IPS-15b (cell line): Measurements from ENCODE around the gene SPOCK1.

Source experiments
- H3K27me3 ChIP-seq: one replicate; pipeline ENCODE4 v1.6.1; 2013; ENCODE audit warnings: low read length; ENCODE audit not compliant: control insufficient read depth, insufficient read depth
- H3K36me3 ChIP-seq: one replicate; pipeline ENCODE4 v1.6.1; 2013; ENCODE audit warnings: low read length; ENCODE audit not compliant: control insufficient read depth, insufficient read depth
- H3K4me1 ChIP-seq: one replicate; pipeline ENCODE4 v1.6.1; 2013; ENCODE audit warnings: mild to moderate bottlenecking, low read length; ENCODE audit not compliant: control insufficient read depth, insufficient read depth
- H3K4me3 ChIP-seq: one replicate; pipeline ENCODE4 v1.5.1; 2013; ENCODE audit warnings: low read depth, low read length
- H3K9ac ChIP-seq: one replicate; pipeline ENCODE4 v1.6.1; 2013; ENCODE audit warnings: low read depth, mild to moderate bottlenecking, low read length
- H3K9me3 ChIP-seq: one replicate; pipeline ENCODE4 v1.6.1; 2013; ENCODE audit warnings: mild to moderate bottlenecking, low read length; ENCODE audit not compliant: control insufficient read depth, insufficient read depth

Gene SPOCK1

DNA sequence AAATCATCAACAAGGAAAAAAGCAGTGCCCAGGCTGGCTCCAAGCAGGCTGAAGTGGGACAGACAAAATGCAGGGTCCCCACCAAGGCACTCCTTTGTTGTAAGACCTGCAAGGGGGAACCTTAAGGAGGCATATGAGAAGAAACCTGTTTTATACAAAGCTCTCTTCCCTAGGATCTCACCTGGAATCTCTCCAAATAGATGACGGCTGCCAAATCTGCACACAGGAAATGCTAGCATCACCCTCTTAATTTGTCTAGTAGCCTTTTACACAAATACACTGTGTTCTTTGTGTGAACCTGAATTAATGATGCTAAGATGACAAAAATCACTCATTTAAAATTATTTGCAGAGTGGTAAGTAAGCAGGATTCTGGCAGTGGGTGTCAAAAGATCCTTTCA lies 280.2 kb downstream of the SPOCK1 start:
- H3K4me3 ChIP-seq: no peak overlapping the region
- H3K36me3 ChIP-seq: no peaks in the 10 kb centered on the region
- H3K9ac ChIP-seq: no peak overlapping the region

DNA sequence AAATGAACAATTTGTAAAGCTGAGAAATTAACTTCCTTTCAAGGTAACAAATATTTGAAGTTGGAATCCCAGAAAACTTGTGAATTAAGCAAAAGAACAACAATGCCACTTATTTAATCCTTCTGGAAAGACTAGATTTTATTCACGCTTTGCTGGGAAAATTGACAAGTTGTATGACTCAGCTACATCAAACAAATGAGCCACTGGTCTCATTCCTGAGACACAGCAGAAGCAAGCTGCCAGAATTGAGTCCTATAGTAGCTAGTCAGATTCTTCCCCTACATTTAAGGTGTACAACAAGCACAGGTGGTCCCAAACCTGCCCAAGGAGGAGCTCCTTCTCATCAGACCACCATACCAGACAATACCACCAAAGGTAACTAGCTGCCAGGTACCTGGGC lies 280.7 kb downstream of the SPOCK1 start:
- Histone ChIP-seq H3K27me3 (no peaks in the 10 kb centered on the region), H3K36me3 (no peaks in the 10 kb centered on the region), H3K4me1 (no peaks in the 10 kb centered on the region), H3K4me3 (no peak overlapping the region), H3K9ac (no peak overlapping the region), H3K9me3 (no peaks in the 10 kb centered on the region)

More for the DNA sequence above, 280.2 kb downstream of the SPOCK1 start:
- Histone ChIP-seq H3K27me3 (no peaks in the 10 kb centered on the region), H3K4me1 (no peaks in the 10 kb centered on the region), H3K9me3 (no peaks in the 10 kb centered on the region)

DNA sequence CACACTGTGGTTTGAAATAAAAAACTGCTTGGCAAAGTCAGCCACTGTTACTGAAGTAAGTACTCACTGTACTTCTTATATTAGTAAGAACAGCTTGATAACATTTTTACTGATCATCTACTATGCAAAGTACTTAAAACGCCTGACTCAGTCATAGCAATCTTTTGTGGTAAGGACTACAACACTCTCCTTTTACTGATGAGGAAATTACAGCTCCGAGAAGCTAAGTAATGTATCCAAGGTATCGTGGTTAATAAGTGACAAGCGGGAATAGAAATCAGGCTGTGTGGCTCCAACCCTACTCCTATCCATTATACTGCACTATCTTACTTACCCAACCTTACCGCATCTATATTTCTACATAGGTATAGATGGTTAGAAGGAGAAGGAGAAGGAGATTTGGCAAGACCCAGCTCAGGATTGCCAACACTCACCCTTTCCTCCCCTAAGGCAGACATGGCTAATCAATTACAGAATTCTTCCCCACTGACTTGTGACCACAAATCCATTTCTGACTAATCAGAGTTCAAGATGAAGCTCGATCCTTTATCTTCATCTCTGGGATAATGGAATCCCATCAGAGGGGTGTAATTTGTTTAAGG lies 281.4 kb downstream of the SPOCK1 start:
- Histone ChIP-seq H3K4me3 (no peak overlapping the region), H3K36me3 (no peaks in the 10 kb centered on the region), H3K9me3 (no peaks in the 10 kb centered on the region), H3K27me3 (no peaks in the 10 kb centered on the region), H3K9ac (no peak overlapping the region), H3K4me1 (no peaks in the 10 kb centered on the region)

DNA sequence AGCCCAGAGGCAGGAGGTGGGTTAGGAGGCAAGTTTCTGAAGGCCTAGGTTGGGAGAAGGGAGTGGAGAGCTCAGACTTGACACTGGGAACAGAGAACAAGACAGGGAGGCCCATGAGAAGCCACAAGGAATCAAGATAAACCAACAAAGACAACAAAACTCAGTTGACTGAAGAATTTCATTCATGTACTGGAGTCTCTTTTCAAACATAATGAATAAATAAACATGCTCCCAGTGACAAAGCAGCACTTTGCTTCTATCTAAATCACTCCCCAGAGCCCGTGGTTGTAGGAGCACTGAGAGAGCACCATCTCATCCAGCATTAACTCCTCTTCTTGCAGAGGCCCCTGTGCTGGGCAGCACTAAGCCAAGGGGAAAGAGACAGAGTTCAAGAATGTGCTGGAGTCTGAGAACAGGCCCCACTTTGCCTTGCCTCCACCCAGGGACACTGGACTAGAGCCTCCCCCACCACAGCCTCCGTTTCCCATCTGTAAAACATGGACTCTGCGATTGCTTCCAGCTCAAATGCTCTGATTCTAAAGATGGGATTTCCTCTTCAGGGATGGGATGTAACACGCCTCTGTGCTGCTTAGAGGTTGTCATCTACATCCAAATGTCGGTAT lies 282.0 kb downstream of the SPOCK1 start:
- Histone ChIP-seq H3K4me3 (no peak overlapping the region), H3K4me1 (no peaks in the 10 kb centered on the region)

DNA sequence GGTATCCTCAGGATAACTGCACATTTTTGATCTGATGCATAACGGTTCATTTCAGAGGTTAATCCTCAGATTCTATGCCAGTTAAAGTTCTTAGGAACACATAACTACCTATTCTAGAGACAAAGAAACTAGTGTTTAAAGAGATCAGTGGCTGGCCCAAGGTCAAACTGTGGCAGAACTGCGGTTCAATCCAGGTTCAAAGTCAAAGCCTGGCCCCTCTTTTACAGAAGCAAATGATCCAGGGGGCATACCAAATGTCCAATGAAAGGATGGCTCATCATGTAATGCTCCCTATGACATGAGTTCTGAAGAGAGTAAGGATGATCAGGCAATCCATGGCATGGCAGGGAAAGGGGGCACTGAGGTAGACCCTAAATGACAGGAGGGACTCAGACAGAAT lies 283.3 kb downstream of the SPOCK1 start:
- H3K4me1 ChIP-seq: no peaks in the 10 kb centered on the region
- no peak overlapping the region for H3K9ac ChIP-seq
- H3K4me3 ChIP-seq: no peak overlapping the region
- no peaks in the 10 kb centered on the region for H3K27me3 ChIP-seq
- H3K9me3 ChIP-seq: no peaks in the 10 kb centered on the region
- no peaks in the 10 kb centered on the region for H3K36me3 ChIP-seq

More for the DNA sequence above, 282.0 kb downstream of the SPOCK1 start:
- Histone ChIP-seq H3K27me3 (no peaks in the 10 kb centered on the region), H3K9me3 (no peaks in the 10 kb centered on the region), H3K36me3 (no peaks in the 10 kb centered on the region), H3K9ac (no peak overlapping the region)

DNA sequence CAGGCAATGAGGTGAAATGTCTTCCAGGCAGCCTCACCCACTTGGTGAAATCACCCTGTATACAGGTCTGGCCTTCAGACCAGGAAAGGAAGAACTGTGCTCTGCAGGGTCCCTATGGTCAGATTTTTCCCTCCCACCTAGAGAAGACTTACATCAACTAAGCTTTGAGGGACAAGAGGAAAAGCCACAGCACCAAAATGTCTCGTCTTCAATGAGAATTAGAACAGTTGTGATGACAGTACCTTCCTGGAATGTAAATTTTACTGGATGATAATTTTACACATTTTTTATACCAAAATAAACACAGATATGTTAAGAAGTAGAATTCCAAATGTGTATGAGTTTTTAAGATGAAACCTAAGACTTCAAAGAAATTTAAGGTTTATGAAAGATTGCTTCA lies 283.9 kb downstream of the SPOCK1 start:
- Histone ChIP-seq H3K9me3 (no peaks in the 10 kb centered on the region), H3K4me3 (no peak overlapping the region), H3K4me1 (no peaks in the 10 kb centered on the region), H3K9ac (no peak overlapping the region), H3K36me3 (no peaks in the 10 kb centered on the region), H3K27me3 (no peaks in the 10 kb centered on the region)

DNA sequence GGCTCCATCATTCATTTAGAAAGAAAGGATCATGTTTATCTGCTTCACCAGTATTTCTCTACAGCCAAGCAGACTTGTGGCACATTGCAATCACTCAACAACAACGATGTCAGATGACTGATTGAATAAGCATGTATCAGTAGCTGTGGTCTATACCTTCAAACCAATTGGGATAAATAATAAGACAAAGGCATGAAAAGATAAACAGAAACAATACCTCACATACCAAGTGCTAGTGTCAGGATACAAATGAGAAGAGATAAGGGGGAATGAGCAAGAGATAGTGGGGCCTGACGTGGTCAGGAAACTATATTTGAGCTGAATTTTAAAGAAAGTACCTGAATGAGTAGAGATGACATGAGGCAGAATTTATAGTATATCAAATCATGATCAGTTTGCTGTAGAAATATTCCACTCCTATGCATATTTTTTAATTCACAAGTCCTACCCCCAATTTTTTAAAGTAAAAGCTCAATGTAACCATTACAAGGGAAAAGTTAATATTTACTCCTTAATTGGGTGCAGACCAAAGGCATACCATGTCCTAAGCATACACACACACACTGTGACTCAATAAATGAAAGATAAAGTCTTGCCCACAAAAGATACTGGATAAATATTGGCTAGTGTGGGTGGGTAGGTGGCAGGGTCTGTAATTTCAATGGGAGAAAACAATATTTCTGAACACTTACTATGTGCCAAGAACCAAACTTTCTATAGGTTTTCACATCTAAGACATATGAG lies 284.5 kb downstream of the SPOCK1 start:
- H3K36me3 ChIP-seq: no peaks in the 10 kb centered on the region
- H3K9ac ChIP-seq: no peak overlapping the region
- H3K9me3 ChIP-seq: no peaks in the 10 kb centered on the region
- no peaks in the 10 kb centered on the region for H3K4me1 ChIP-seq
- no peak overlapping the region for H3K4me3 ChIP-seq
- H3K27me3 ChIP-seq: no peaks in the 10 kb centered on the region

DNA sequence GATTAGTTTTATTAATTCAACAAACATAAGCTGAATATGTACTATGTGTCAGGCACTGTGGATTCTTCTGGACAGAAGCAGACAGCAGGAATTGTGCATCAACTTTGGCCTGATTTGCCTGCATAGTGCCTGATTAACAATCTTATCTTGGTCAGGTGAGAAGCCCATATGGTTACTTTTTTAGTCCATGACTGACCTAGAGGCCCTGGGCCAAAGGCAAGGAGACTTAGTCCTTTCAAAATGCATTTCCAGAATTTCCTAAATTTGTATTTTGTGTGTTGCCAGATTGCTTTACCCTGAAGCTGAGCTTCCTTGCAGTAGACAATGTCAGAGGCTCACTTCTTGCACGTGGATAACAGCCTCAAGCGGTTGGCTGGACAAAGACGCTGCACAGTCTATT lies 286.7 kb downstream of the SPOCK1 start:
- H3K4me1 ChIP-seq: no peaks in the 10 kb centered on the region
- no peaks in the 10 kb centered on the region for H3K36me3 ChIP-seq
- H3K9ac ChIP-seq: no peak overlapping the region
- H3K27me3 ChIP-seq: no peaks in the 10 kb centered on the region
- no peak overlapping the region for H3K4me3 ChIP-seq
- no peaks in the 10 kb centered on the region for H3K9me3 ChIP-seq

DNA sequence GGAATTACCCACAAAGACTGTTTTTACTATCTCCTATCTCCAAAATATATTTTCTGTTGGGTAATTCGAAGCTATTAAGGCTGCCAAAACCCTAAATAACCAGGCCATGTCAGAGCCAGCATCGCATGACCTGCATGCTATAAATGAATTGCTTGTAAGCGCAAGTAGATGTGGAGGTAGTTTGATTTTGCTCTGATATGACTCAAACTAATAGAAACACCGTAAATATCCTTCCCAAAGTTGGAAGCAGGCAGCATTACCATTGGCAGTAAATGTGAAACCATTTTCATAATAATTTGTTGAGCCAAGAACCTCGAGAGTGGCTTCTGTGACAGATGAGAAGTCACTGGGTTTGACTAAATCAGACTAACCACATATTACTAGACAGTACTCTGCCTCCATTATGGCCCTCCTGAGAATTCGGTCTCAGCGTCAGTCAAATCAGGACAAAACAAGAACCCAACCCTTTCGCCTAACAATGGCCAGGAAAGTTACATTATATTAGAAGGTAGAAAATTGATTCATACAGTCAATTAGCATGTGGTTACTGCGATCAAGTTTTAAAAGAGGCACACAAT lies 289.8 kb downstream of the SPOCK1 start:
- H3K36me3 ChIP-seq: no peaks in the 10 kb centered on the region
- H3K4me1 ChIP-seq: no peaks in the 10 kb centered on the region
- H3K4me3 ChIP-seq: no peak overlapping the region
- no peaks in the 10 kb centered on the region for H3K9me3 ChIP-seq
- H3K9ac ChIP-seq: no peak overlapping the region
- no peaks in the 10 kb centered on the region for H3K27me3 ChIP-seq

DNA sequence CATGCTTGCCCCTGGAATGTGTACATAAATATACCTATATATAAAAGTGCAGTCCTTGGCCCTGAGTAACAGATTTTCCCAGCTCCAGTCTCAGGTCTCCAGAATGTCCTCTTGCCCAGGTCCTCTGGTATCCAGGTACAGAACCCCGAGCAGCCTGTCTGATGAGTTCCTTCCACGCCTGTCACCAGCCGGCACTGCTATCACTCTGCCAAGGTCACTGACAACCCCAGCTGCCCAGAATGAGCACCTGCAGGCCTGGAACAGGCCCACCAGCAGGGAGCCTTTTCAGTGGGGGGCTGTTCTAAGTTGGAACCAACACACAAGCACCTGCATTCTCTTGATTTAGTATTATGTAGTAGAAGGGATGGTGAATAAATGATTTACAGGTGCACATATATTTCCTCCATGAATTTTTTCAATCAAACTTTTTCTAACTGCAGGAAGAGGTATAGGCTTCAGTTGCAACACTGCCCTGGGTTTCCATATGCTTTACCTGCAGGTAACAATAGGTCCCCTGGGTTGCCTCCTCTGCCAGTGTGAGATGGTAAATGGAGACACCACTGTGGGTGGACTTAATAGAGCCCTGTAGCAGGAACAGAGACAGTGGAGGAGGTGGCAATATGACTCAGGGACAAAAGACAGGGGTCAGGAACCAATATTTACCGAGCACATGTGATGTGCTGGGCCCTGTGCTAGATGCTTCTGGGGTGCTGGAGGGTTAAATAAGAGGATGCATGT lies 291.9 kb downstream of the SPOCK1 start:
- no peak overlapping the region for H3K4me3 ChIP-seq
- H3K36me3 ChIP-seq: no peaks in the 10 kb centered on the region
- H3K9me3 ChIP-seq: no peaks in the 10 kb centered on the region
- no peak overlapping the region for H3K9ac ChIP-seq
- H3K27me3 ChIP-seq: no peaks in the 10 kb centered on the region
- no peaks in the 10 kb centered on the region for H3K4me1 ChIP-seq

DNA sequence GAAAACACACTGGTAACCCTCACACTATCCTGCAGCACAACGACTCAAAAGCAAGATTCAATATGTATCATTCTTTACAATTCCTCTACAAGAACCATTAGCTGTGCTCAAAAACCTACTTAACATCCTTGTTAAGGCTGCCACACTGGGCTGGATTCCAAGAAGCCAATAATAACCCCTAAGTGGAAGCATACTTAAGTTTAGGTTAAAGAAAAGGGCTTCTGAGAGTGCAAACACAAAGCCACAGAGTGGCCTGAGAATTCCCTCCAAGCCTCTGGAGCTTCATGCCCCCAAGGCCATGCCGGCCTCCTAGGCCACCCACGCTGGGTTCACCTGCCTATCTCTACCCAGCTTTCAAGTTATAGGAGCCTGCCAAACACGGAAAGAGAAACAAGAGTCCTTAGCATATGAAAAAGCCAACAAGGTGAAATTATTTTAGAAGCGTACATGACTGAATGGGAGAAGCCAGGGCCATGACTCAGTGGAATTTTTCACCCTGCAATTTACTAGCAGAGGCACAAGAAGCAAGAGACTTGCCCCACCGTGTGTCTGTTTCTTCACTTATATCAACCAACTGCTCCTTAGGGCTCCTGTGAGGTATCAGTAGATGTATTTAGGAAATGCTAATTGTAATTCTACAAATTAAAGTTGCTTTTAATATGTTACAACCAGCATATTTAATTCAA lies 293.0 kb downstream of the SPOCK1 start:
- no peak overlapping the region for H3K9ac ChIP-seq
- H3K9me3 ChIP-seq: no peaks in the 10 kb centered on the region
- H3K4me3 ChIP-seq: no peak overlapping the region
- H3K27me3 ChIP-seq: no peaks in the 10 kb centered on the region
- no peaks in the 10 kb centered on the region for H3K36me3 ChIP-seq
- H3K4me1 ChIP-seq: no peaks in the 10 kb centered on the region
